Daoy (cell line): Measurements from ENCODE around the gene PGM1. TPM values are rescaled to one million over a fixed set of nuclear protein-coding genes. Genes with fewer than 3 reads are reported as not detected.

ENCODE experiments used
- DNase-seq: peaks from one replicate; pipeline ENCODE4 v3.0.0-alpha.2; 2015; ENCODE audit warnings: low read depth
- total RNA-seq: library from RNA; depleted of rRNA; stranded (reverse); fragments of >200 nt; shearing (Covaris generic); gene quantifications from 2 replicates; pipeline ENCODE4 v1.2.3, GENCODE V29; 2014

Gene PGM1
- total RNA-seq, 1 experiment from 2014 or later: 41.1 TPM

GRCh38 chr1:63633281-63633680 is 40.1 kb downstream of the PGM1 start:
- DNase-seq: no peak

GRCh38 chr1:63634471-63634870 is 41.3 kb downstream of the PGM1 start:
- no peak for DNase-seq

GRCh38 chr1:63635681-63636080 is 42.5 kb downstream of the PGM1 start:
- no peak for DNase-seq

- DNase-seq: no peak
Observed at GRCh38 chr1:63636192-63637105, 43.2 kb downstream of the PGM1 start.

DNA sequence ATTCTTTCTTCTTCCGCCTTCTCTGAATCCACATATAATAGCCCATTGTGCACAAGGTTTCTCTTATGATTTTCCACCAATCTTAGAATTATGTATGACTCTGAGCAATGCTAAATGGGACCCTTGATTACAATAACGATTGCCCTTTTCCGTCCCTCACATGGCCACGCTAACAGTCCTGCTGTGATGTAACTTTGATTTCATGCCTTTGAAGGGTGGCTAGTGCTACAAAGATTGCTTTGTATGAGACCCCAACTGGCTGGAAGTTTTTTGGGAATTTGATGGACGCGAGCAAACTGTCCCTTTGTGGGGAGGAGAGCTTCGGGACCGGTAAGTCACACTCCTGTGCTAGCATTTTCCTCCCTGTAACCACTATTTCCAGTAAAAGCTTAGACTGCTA is 45.3 kb downstream of the PGM1 start:
- DNase-seq: no peak

- DNase-seq: no peak
Observed at GRCh38 chr1:63638875-63639274, 45.7 kb downstream of the PGM1 start.

DNA sequence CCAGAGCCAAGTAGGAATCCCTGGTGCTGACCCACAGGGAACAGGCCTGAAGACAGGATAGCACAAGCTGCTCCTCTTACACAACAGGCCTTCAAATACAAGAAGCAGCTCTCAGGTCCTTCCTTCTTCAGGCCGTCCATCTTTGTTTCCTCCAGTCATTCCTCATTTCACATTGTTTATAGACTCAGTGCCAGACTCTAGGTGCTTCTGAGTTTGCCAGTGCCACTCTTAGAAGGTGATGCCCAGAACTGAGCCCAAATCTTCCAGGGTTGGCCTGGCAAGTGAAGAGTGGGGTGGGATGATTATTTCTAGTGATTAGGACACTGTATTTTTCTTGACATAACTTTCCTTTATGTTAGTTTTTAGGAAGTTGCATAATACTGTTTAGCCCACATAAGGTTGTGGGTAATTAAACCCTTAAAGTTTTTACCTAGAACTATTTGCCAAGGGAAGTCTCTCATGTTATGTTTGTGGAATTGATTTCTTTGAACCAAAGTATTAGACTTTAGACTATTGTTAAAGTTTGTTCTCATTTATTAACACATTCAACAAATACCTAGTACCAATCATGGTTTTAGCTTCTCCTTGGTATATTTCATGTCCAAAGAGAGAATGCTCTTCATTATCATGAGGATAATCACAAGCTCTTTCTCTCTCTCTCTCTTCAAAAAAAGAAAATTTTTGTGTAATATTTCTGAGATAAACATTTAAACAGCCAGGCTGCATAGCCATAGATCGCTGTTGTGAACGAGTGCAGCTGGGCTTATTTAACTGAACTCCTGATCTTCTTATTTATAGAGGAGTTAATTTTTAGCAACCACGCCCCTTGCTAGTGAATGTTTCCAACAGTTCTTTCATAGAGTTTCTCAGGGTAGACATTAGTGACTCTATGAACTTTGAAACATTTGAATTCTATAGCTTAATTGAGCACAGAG is 47.7 kb downstream of the PGM1 start:
- DNase-seq: no peak

GRCh38 chr1:63641615-63642014 is 48.4 kb downstream of the PGM1 start:
- DNase-seq: no peak

GRCh38 chr1:63642901-63643300 is 49.7 kb downstream of the PGM1 start:
- DNase-seq: no peak

GRCh38 chr1:63643517-63643916 is 50.3 kb downstream of the PGM1 start:
- DNase-seq: no peak

DNA sequence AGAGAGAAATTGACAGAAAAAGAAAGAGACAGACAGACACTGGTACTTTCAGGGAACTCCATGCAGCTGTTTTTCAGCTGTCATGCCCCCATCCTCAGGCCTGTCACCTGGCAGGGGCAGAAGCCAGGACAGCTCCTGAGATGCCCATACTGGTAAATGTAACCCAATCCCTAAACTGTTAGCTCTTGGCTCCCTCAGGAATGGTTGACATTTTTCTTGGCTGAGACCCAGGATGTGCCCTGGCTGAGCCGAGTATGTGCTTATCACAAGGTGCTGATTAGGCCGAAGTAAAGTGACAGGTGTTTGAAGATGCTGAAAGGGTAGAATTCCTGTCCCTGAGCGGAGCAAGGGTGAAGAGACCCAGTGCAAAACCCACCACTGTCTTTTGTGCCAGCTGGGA is 50.7 kb downstream of the PGM1 start:
- peak; percentile 15 for DNase-seq

DNA sequence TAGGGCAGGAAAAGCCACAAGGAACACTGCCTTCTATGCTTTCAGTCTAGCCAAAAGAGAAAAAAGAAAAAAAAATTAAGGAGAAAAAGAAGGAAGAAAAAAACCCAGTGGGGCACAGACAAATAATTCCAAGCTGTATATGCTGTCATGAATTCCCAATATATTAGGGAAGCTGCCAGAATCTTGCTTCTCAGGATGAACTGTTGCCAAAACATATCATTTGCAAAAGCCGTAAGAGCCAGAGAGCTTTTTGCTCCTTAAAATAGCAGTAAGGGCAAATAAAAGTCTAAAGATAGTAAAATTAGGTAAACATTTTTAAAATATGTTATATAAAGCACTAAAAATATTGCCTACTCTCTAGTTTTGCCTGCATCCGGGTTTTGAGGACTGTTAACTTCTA is 52.1 kb downstream of the PGM1 start:
- no peak for DNase-seq

DNA sequence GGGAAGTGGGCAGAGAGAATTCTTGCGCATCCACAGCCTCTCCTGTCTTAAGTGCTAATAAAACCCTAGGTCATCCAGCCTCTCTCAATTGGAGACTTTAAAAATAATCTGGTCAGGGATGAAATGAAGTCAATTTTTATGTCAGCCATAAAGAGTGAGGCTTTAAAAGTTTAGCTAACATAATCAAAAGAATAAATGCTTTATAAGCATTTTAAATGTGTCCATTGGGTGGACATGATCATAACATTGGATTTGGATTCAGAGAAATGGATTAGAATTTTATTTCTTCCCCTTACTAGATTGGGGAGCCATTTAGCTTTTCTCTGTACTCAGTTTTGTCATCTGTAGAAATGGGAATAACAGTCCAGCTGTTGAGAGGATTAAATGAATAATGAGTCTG is 55.5 kb downstream of the PGM1 start:
- no peak for DNase-seq

- DNase-seq: peak; percentile 32
Observed at GRCh38 chr1:63651161-63651701, 58.0 kb downstream of the PGM1 start.

GRCh38 chr1:63653976-63654375 is 60.8 kb downstream of the PGM1 start:
- DNase-seq: no peak

- DNase-seq: no peak
Observed at GRCh38 chr1:63659448-63659847, 66.2 kb downstream of the PGM1 start.

- peak; percentile 95 for DNase-seq
Observed at GRCh38 chr1:63662056-63662836, 69.0 kb downstream of the PGM1 start.

- peak; percentile 97 for DNase-seq
Observed at GRCh38 chr1:63662841-63663240, 69.6 kb downstream of the PGM1 start.

- DNase-seq: peak; percentile 65
Observed at GRCh38 chr1:63663301-63663700, 70.1 kb downstream of the PGM1 start.

DNA sequence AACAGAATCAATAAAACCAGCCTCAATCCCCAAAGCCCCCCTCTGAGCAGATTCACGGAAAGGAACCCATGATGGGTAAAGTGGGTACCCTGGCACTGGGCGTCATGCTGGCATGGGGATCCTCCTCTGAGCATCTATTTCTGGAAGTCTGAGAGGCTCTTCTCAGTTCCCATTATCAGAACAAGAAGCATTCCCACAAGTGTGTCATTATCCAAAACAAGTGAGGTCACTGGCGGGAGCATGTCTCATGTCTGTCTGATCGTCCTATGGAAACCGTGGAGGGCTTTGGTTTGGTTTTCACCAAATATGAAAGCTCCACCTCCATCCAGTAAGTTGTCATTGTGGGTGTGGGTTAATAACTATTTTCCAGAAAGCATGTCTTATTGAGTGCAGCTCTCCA is 70.7 kb downstream of the PGM1 start:
- peak; percentile 81 for DNase-seq

DNA sequence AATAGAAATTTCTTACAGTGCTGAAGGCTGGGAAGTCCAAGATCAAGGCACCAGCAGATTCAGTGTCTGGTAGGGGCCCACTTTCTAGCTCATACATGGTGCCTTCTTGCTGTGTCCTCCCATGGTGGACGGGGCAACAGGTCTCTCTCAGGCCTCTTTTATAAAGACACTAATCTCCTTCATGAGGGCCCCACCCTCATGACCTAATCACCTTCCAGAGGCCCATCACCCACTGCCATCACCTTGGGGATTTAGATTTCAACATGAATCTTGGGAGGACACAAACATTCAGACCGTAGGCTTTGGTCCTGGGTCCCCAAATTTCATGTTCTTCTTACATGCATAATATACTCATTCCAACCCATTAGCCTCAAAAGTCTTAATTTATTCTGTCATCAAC is 71.5 kb downstream of the PGM1 start:
- no peak for DNase-seq

DNA sequence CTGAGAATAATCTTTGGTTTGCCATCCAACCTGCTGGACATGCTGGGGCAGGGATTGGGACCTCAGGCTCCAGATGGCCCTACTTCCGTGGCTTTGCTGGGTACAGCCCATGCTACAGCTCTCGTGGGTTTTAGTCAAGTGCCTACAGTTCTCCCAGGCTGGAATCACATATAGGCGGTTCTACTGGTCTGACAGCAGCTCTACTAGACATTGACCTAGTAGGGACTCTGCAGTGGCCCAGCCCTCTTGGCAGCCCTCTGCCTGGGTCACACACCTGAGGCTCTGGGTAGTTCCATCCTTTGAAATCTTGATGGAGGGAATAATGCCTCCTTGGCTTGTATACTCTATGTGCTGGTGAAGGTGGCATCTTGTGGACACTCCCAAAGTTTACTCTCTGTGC is 72.2 kb downstream of the PGM1 start:
- DNase-seq: no peak
